MM.1S (cell line): ENCODE measurements around the gene WASF1.
"Not testable (repeated sequence)": the region's sequence is repeated elsewhere in the genome, so short reads cannot be mapped to it uniquely, and the experiment has no call there.

Source experiments
- DNase-seq: peaks from one replicate; pipeline ENCODE4 v3.0.0-alpha.2; 2015
- H2AFZ ChIP-seq: fragments of 300-600 bp; sonication (generic); 2 replicates; pipeline ENCODE4 v1.6.0; 2016; ENCODE audit warnings: antibody characterized with exemption, low read length
- H3F3A ChIP-seq: fragments of 300-600 bp; sonication (generic); 2 replicates; pipeline ENCODE4 v1.6.1; 2016; ENCODE audit warnings: mild to moderate bottlenecking, antibody characterized with exemption, low read length, moderate library complexity, mixed read lengths; ENCODE audit not compliant: insufficient read depth
- H3K27ac ChIP-seq: fragments of 300-600 bp; sonication (generic); 2 replicates; pipeline ENCODE4 v1.5.1; 2016; ENCODE audit warnings: mild to moderate bottlenecking, low read length
- H3K27me3 ChIP-seq: fragments of 300-600 bp; sonication (generic); replicated peaks from 2 replicates; pipeline ENCODE4 v1.6.0; 2016; ENCODE audit warnings: low read length; ENCODE audit not compliant: insufficient read depth
- H3K36me3 ChIP-seq: fragments of 300-600 bp; sonication (generic); replicated peaks from 2 replicates; pipeline ENCODE4 v1.6.1; 2016; ENCODE audit warnings: mild to moderate bottlenecking, low read length, mixed read lengths; ENCODE audit not compliant: insufficient read depth
- H3K4me1 ChIP-seq: fragments of 300-600 bp; sonication (generic); 2 replicates; pipeline ENCODE4 v1.6.1; 2016; ENCODE audit warnings: low read length, mixed read lengths
- H3K4me2 ChIP-seq: fragments of 300-600 bp; sonication (generic); 2 replicates; pipeline ENCODE4 v1.6.0; 2016; ENCODE audit warnings: low read depth, low read length
- H3K4me3 ChIP-seq: fragments of 300-600 bp; sonication (generic); 2 replicates; pipeline ENCODE4 v1.5.1; 2016; ENCODE audit warnings: low read length, mixed read lengths
- H3K79me2 ChIP-seq: fragments of 300-600 bp; sonication (generic); 2 replicates; pipeline ENCODE4 v1.6.1; 2016; ENCODE audit warnings: mixed run types, low read length, mixed read lengths
- H3K9ac ChIP-seq: fragments of 300-600 bp; sonication (generic); 2 replicates; pipeline ENCODE4 v1.6.1; 2016; ENCODE audit warnings: low read length, mixed read lengths
- H3K9me2 ChIP-seq: fragments of 300-600 bp; sonication (generic); replicated peaks from 2 replicates; pipeline ENCODE4 v1.6.1; 2016; ENCODE audit warnings: mild to moderate bottlenecking, low read length, mixed read lengths; ENCODE audit not compliant: insufficient read depth
- H3K9me3 ChIP-seq: fragments of 300-600 bp; sonication (generic); replicated peaks from 2 replicates; pipeline ENCODE4 v1.6.1; 2016; ENCODE audit warnings: mild to moderate bottlenecking, low read length, mixed read lengths; ENCODE audit not compliant: insufficient read depth
- H4K20me1 ChIP-seq: fragments of 300-600 bp; sonication (generic); 2 replicates; pipeline ENCODE4 v1.6.1; 2016; ENCODE audit warnings: mild to moderate bottlenecking, low read length, moderate library complexity, mixed read lengths; ENCODE audit not compliant: insufficient read depth
- CTCF ChIP-seq: fragments of 300-600 bp; sonication (generic); IDR thresholded peaks from 2 replicates; pipeline ENCODE4 v1.5.1; 2016; ENCODE audit warnings: antibody characterized with exemption, low read length, mixed read lengths
- EZH2 ChIP-seq: fragments of 300-600 bp; sonication (generic); optimal IDR thresholded peaks from 2 replicates; pipeline ENCODE3; 2017; ENCODE audit warnings: low read depth, mild to moderate bottlenecking, antibody characterized with exemption, low read length, mixed read lengths
- EZH2phosphoT487 ChIP-seq: fragments of 300-600 bp; sonication (generic); IDR thresholded peaks from 2 replicates; pipeline ENCODE4 v1.6.1; 2018; ENCODE audit warnings: antibody characterized with exemption, low read length

The WASF1 gene

GRCh38 chr6:110125361-110125760 is 54.1 kb downstream of the WASF1 start:
- Histone ChIP-seq H4K20me1 (no peaks in the 10 kb centered on the region), H3K36me3 (no peaks in the 10 kb centered on the region), H3K4me2 (no peak overlapping the region), H3K9me2 (no peaks in the 10 kb centered on the region), H3K4me1 (no peaks in the 10 kb centered on the region), H3F3A (no peaks in the 10 kb centered on the region), H3K79me2 (no peaks in the 10 kb centered on the region), H3K9me3 (no peaks in the 10 kb centered on the region), H3K27me3 (no peaks in the 10 kb centered on the region), H3K4me3 (no peak overlapping the region), H3K9ac (no peak overlapping the region), H2AFZ (no peak overlapping the region), H3K27ac (no peak overlapping the region)
- no peak for DNase-seq
- TF ChIP-seq CTCF, result no peak
- no peak for TF ChIP-seq EZH2
- TF ChIP-seq EZH2phosphoT487, result no peak

DNA sequence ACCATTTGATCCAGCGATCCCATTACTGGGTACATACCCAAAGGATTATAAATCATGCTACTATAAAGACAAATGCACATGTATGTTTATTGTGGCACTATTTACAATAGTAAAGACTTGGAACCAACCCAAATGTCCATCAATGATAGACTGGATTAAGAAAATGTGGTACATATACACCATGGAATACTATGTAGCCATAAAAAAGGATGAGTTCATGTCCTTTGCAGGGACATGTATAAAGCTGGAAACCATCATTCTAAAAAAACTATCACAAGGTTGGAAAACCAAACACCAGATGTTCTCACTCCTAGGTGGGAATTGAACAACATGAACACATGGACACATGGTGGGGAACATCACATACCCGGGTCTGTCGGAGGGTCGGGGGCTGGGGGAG is 57.8 kb downstream of the WASF1 start:
- not testable (repeated sequence) for H3K27ac ChIP-seq, H3K36me3 ChIP-seq, H3K9ac ChIP-seq

DNA sequence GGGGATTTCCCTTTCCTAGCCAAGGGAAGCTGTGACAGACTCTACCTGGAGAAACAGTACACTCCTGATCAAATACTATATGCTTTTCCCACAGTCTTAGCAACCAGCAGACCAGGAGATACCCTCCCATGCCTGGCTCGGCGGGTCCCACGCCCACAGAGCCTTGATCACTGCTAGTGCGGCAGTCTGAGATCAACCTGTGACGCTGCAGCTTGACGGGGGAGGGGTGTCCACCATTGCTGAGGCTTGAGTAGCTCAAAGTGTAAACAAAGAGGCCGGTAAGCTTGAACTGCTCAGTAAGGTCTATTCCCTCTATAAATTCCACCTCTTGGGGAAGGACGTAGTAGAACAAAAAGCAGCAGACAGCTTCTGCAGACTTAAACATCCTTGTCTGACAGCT is 63.2 kb downstream of the WASF1 start:
- H3K79me2 ChIP-seq, result no peaks in the 10 kb centered on the region
- DNase-seq, result no peak
- no peaks in the 10 kb centered on the region for H3K36me3 ChIP-seq
- H3F3A ChIP-seq, result no peaks in the 10 kb centered on the region
- no peaks in the 10 kb centered on the region for H4K20me1 ChIP-seq
- H2AFZ ChIP-seq, result no peak overlapping the region
- H3K4me3 ChIP-seq, result no peak overlapping the region
- H3K27ac ChIP-seq, result no peak overlapping the region
- no peaks in the 10 kb centered on the region for H3K4me1 ChIP-seq
- H3K9me2 ChIP-seq, result no peaks in the 10 kb centered on the region
- no peaks in the 10 kb centered on the region for H3K9me3 ChIP-seq
- no peak overlapping the region for H3K4me2 ChIP-seq
- H3K9ac ChIP-seq, result no peak overlapping the region
- no peaks in the 10 kb centered on the region for H3K27me3 ChIP-seq
- TF ChIP-seq CTCF (no peak), EZH2phosphoT487 (no peak), EZH2 (no peak)

More for the DNA sequence above, 57.8 kb downstream of the WASF1 start:
- not testable (repeated sequence) for H3K79me2 ChIP-seq, H3K9me2 ChIP-seq, H3K9me3 ChIP-seq, H2AFZ ChIP-seq, H4K20me1 ChIP-seq, DNase-seq, H3F3A ChIP-seq, H3K27me3 ChIP-seq, H3K4me3 ChIP-seq, H3K4me1 ChIP-seq, H3K4me2 ChIP-seq

- no peaks in the 10 kb centered on the region for H3F3A ChIP-seq
- no peaks in the 10 kb centered on the region for H3K9me3 ChIP-seq
- no peak overlapping the region for H3K9ac ChIP-seq
- H4K20me1 ChIP-seq, result no peaks in the 10 kb centered on the region
- H3K79me2 ChIP-seq, result no peaks in the 10 kb centered on the region
- H3K27me3 ChIP-seq, result no peaks in the 10 kb centered on the region
- no peak overlapping the region for H3K27ac ChIP-seq
- no peak overlapping the region for H2AFZ ChIP-seq
- no peaks in the 10 kb centered on the region for H3K36me3 ChIP-seq
- no peak for DNase-seq
- no peak overlapping the region for H3K4me3 ChIP-seq
- no peaks in the 10 kb centered on the region for H3K4me1 ChIP-seq
- no peaks in the 10 kb centered on the region for H3K9me2 ChIP-seq
- no peak overlapping the region for H3K4me2 ChIP-seq
- TF ChIP-seq EZH2phosphoT487 (no peak), CTCF (no peak), EZH2 (no peak)
These were observed 65.5 kb downstream of the WASF1 start for GRCh38 chr6:110114004-110114403.
